ENCODE results near the gene THUMPD1.
"Not testable (repeated sequence)": the region's sequence is repeated elsewhere in the genome, so short reads cannot be mapped to it uniquely, and the experiment has no call there.

THUMPD1 gene

GRCh38 chr16:20741554-20742285 is at the start of gene THUMPD1:
Gene THUMPD1, minus strand, starts transcription at chr16:20741818. Its CDS starts 79 bp downstream, at chr16:20741739.
- peak; percentile 93 for DNase-seq (ENCODE audit: low spot score)

GRCh38 chr16:20789130-20789529 is 47.5 kb upstream of the THUMPD1 start:
- DNase-seq (ENCODE audit: low spot score) = no peak

GRCh38 chr16:20784204-20784603 is 42.6 kb upstream of the THUMPD1 start:
- DNase-seq (ENCODE audit: low spot score) = no peak

- DNase-seq (ENCODE audit: low spot score) = no peak
These were observed 40.9 kb upstream of the THUMPD1 start for GRCh38 chr16:20782470-20782869.

- no peak for DNase-seq (ENCODE audit: low spot score)
These were observed 40.1 kb upstream of the THUMPD1 start for GRCh38 chr16:20781697-20782096.

GRCh38 chr16:20774703-20775362 is 33.2 kb upstream of the THUMPD1 start:
- DNase-seq (ENCODE audit: low spot score) = peak; percentile 3

- no peak for DNase-seq (ENCODE audit: low spot score)
These were observed 32.1 kb upstream of the THUMPD1 start for GRCh38 chr16:20773679-20774078.

GRCh38 chr16:20768818-20769217 is 27.2 kb upstream of the THUMPD1 start:
- DNase-seq (ENCODE audit: low spot score) = no peak

GRCh38 chr16:20768121-20768520 is 26.5 kb upstream of the THUMPD1 start:
- no peak for DNase-seq (ENCODE audit: low spot score)

- no peak for DNase-seq (ENCODE audit: low spot score)
These were observed 26.0 kb upstream of the THUMPD1 start for GRCh38 chr16:20767577-20767976.

- no peak for DNase-seq (ENCODE audit: low spot score)
These were observed 24.7 kb upstream of the THUMPD1 start for GRCh38 chr16:20766294-20766693.

- no peak for DNase-seq (ENCODE audit: low spot score)
These were observed 24.1 kb upstream of the THUMPD1 start for GRCh38 chr16:20765732-20766131.

GRCh38 chr16:20764448-20764847 is 22.8 kb upstream of the THUMPD1 start:
- DNase-seq (ENCODE audit: low spot score) = not testable (repeated sequence)

- DNase-seq (ENCODE audit: low spot score) = peak; percentile 50
These were observed 22.0 kb upstream of the THUMPD1 start, which contains the start of gene ACSM3 for GRCh38 chr16:20763461-20764232. Gene ACSM3, plus strand, starts transcription at chr16:20764014. Its CDS starts 6,021 bp downstream, at chr16:20770035.

GRCh38 chr16:20762404-20763123 is 20.9 kb upstream of the THUMPD1 start:
- no peak for DNase-seq (ENCODE audit: low spot score)

GRCh38 chr16:20761175-20761574 is 19.6 kb upstream of the THUMPD1 start:
- no peak for DNase-seq (ENCODE audit: low spot score)

- DNase-seq (ENCODE audit: low spot score) = no peak
These were observed 18.7 kb upstream of the THUMPD1 start for GRCh38 chr16:20760346-20760745.

- not testable (repeated sequence) for DNase-seq (ENCODE audit: low spot score)
These were observed 14.2 kb upstream of the THUMPD1 start for GRCh38 chr16:20755799-20756198.

- DNase-seq (ENCODE audit: low spot score) = no peak
These were observed 13.6 kb upstream of the THUMPD1 start for GRCh38 chr16:20755238-20755637.

GRCh38 chr16:20753727-20754126 is 12.1 kb upstream of the THUMPD1 start:
- DNase-seq (ENCODE audit: low spot score) = no peak

GRCh38 chr16:20750558-20750957 is 8.9 kb upstream of the THUMPD1 start:
- DNase-seq (ENCODE audit: low spot score) = no peak

GRCh38 chr16:20749474-20749873 is 7.9 kb upstream of the THUMPD1 start:
- no peak for DNase-seq (ENCODE audit: low spot score)

Measured in globus pallidus (tissue), 1 donor.